K562 (cell line): ENCODE data around the gene GEMIN7. TPM values are rescaled to one million over a fixed set of nuclear protein-coding genes. Genes with fewer than 3 reads are reported as not detected.
"Not testable (repeated sequence)": the region's sequence is repeated elsewhere in the genome, so short reads cannot be mapped to it uniquely, and the experiment has no call there.

Source experiments
- ATAC-seq: fragments of 200-7000 bp; cut with Tn5 transposase; 3 replicates; pipeline ENCODE4 v1.9.1; 2020; ENCODE audit warnings: moderate library complexity
- BruUV-seq: library from RNA; stranded (reverse); fragments of 400-500 nt; replicated peaks from 2 replicates; lab custom pipeline; 2021; lab: Mats Ljungman, UMichigan
- CTCF ChIA-PET: fragments of 300-600 bp; formaldehyde crosslinking; extraction: SDS; loops from one replicate; lab custom pipeline; 2021; ENCODE audit warnings: low intra/inter-chr PET ratio; lab: Yijun Ruan, JAX
- POLR2A ChIA-PET: fragments of 300-600, 350-650 bp; sonication (Branson Sonifier 250); formaldehyde crosslinking; extraction: SDS; loops from one replicate; lab custom pipeline; 2021; ENCODE audit warnings: antibody characterized with exemption, inconsistent platforms; lab: Yijun Ruan, JAX
- DNase-seq, 4 experiments: peaks; one replicate each; pipeline versions ENCODE4 v3.0.0 to v3.0.0-alpha.2; 2011 to 2018; ENCODE audit warnings: low spot score in 3 of 4, mixed read lengths in 3 of 4; ENCODE audit errors: extremely low read depth in 1 of 4
- FAIRE-seq: peaks from 2 replicates; lab custom pipeline; 2011; peaks lifted over from hg19 to GRCh38; lab: Jason Lieb, UNC
- H2AFZ ChIP-seq: 2 replicates; pipeline ENCODE4 v1.6.0; 2011; ENCODE audit warnings: low read depth, low read length, control low read depth, inconsistent platforms
- H3K27ac ChIP-seq: fragments of 200-600 bp; 3 replicates; pipeline ENCODE4 v1.8.0; 2011; ENCODE audit warnings: low read depth, mild to moderate bottlenecking, control low read depth, inconsistent platforms, low read length, moderate library complexity, mixed read lengths; ENCODE audit errors: extremely low read depth
- H3K27me3 ChIP-seq, 2 experiments: fragments of 300-600 bp in 1 of 2; 2 replicates in 1 of 2; 3 replicates in 1 of 2; pipeline versions ENCODE4 v1.6.0 to v1.8.0; 2011; ENCODE audit warnings: inconsistent platforms in 2 of 2, low read length in 2 of 2, mild to moderate bottlenecking in 1 of 2, mixed read lengths in 1 of 2, moderate library complexity in 1 of 2; ENCODE audit not compliant: control insufficient read depth in 2 of 2, insufficient read depth in 2 of 2
- H3K36me3 ChIP-seq: fragments of 300-600 bp; 3 replicates; pipeline ENCODE4 v1.8.0; 2011; ENCODE audit warnings: mild to moderate bottlenecking, low read length, inconsistent platforms; ENCODE audit not compliant: control insufficient read depth, insufficient read depth
- H3K4me1 ChIP-seq, 2 experiments: fragments of 200-600 bp in 1 of 2; replicated peaks in 1 of 2; 2 replicates in 1 of 2; 3 replicates in 1 of 2; pipeline versions ENCODE4 v1.5.1 to v1.8.0; 2011; ENCODE audit warnings: inconsistent platforms in 2 of 2, low read length in 2 of 2, mild to moderate bottlenecking in 1 of 2, mixed read lengths in 1 of 2, moderate library complexity in 1 of 2; ENCODE audit not compliant: control insufficient read depth in 2 of 2, insufficient read depth in 2 of 2
- H3K4me2 ChIP-seq: 2 replicates; pipeline ENCODE4 v1.6.1; 2011; ENCODE audit warnings: low read length, control low read depth, inconsistent platforms, mixed read lengths; ENCODE audit not compliant: insufficient read depth
- H3K4me3 ChIP-seq: fragments of 200-600 bp; sonication (generic), shearing (Covaris generic); 2 replicates; pipeline ENCODE4 v1.5.1; 2016; ENCODE audit warnings: control low read depth, inconsistent platforms
- H3K79me2 ChIP-seq: fragments of 200-600 bp; 3 replicates; pipeline ENCODE4 v1.8.0; 2011; ENCODE audit warnings: low read length, inconsistent platforms; ENCODE audit not compliant: control insufficient read depth, insufficient read depth
- H3K9ac ChIP-seq, 2 experiments: 2 replicates each; pipeline versions ENCODE4 v1.6.0 to v1.6.1; 2011; ENCODE audit warnings: low read depth in 2 of 2, low read length in 2 of 2, control low read depth in 1 of 2, inconsistent platforms in 1 of 2, mild to moderate bottlenecking in 1 of 2, mixed read lengths in 1 of 2; ENCODE audit not compliant: insufficient read depth in 1 of 2
- H3K9me1 ChIP-seq: one replicate; pipeline ENCODE4 v1.6.0; 2011; ENCODE audit warnings: inconsistent platforms, mild to moderate bottlenecking, low read length, moderate library complexity; ENCODE audit not compliant: control insufficient read depth, insufficient read depth
- H3K9me3 ChIP-seq: replicated peaks from 2 replicates; pipeline ENCODE4 v1.5.1; 2011; ENCODE audit warnings: low read depth, low read length, inconsistent platforms; ENCODE audit not compliant: control insufficient read depth, insufficient read depth
- H4K20me1 ChIP-seq: replicated peaks from 2 replicates; pipeline ENCODE4 v1.6.1; 2011; ENCODE audit warnings: low read length, inconsistent platforms, mixed read lengths; ENCODE audit not compliant: control insufficient read depth, insufficient read depth
- FOXP4 ChIP-seq: sonication (generic); formaldehyde crosslinking; IDR thresholded peaks from 2 replicates; pipeline ENCODE4 v1.8.0; 2022; ENCODE audit warnings: mild to moderate bottlenecking, missing genetic modification reagents, borderline replicate concordance
- HEY1 ChIP-seq: fragments of 250-450 bp; sonication (Bioruptor Pico); IDR thresholded peaks from 2 replicates; pipeline ENCODE4 v1.5.0; 2020; ENCODE audit warnings: mild to moderate bottlenecking, moderate library complexity, borderline replicate concordance
- KLF10 ChIP-seq: fragments of 250-450 bp; sonication (Bioruptor Pico); IDR thresholded peaks from 2 replicates; pipeline ENCODE4 v1.6.1; 2021; ENCODE audit warnings: matching md5 sums
- KLF13 ChIP-seq: fragments of 450-650 bp; IDR thresholded peaks from 2 replicates; pipeline ENCODE4 v1.6.1; 2016; ENCODE audit warnings: missing genetic modification characterization, low read depth, mild to moderate bottlenecking, missing compliant biosample characterization, moderate library complexity, borderline replicate concordance
- ZNF407 ChIP-seq: fragments of 450-650 bp; IDR thresholded peaks from 2 replicates; pipeline ENCODE4 v1.6.1; 2016; ENCODE audit warnings: low read depth
- WGBS: fragments of 100-300 bp; shearing (Covaris generic); methylation state at CpG from one replicate; pipeline ENCODE4 v1.1.6; 2016; ENCODE audit warnings: low coverage, mixed read lengths; ENCODE audit not compliant: insufficient coverage; ENCODE audit errors: missing lambda C conversion rate; 5-methylcytosine and 5-hydroxymethylcytosine counted together
- in situ Hi-C: fragments of 300-500 bp; cut with MboI; formaldehyde crosslinking; loops from 4 replicates; pipeline ENCODE4 v1.15.0; 2018; ENCODE audit warnings: inconsistent platforms, mixed read lengths
- intact Hi-C: fragments of 100-400 bp; cut with micrococcal nuclease; formaldehyde crosslinking; loops from 2 replicates; pipeline ENCODE4 v1.14.2; 2022
- polyA plus RNA-seq, 8 experiments: library from polyadenylated mRNA; depleted of rRNA in 4 of 8; stranded (reverse) in 5 of 8; unstranded in 3 of 8; fragments of >200 nt; fragmentation: Nextera tagmentation in 2 of 8; fragmentation: Illumina TruSeq in 1 of 8; extraction: Ambion mirVana in 2 of 8; extraction: Trizol in 1 of 8; gene quantifications; 2 replicates each; pipeline versions ENCODE4 v1.2.1 to v1.2.3, GENCODE V29; 2011 to 2014; ENCODE audit warnings: inconsistent platforms in 1 of 8, missing spikeins in 1 of 8
- total RNA-seq, 7 experiments: library from RNA; depleted of rRNA in 6 of 7; stranded (reverse); fragments of >200 nt in 6 of 7; fragmentation: Illumina TruSeq in 2 of 7; extraction: Trizol in 2 of 7; gene quantifications; 2 replicates each; pipeline versions ENCODE4 v1.2.1 to v1.2.3, GENCODE V29; 2011 to 2021; ENCODE audit warnings: low replicate concordance in 1 of 7

The GEMIN7 gene
- total and polyA plus RNA-seq, 9 of the 15 experiments (the other 6 are each of a cell fraction or from before 2014, with no cell fraction given) = 23.1 to 124 (median 54.9) TPM

- TF ChIP-seq ZNF407 (no peak), HEY1 (CRISPR knock-in tag) (no peak), KLF10 (CRISPR knock-in tag) (no peak), KLF13 (no peak), FOXP4 (CRISPR knock-in tag) (no peak)
Observed at GRCh38 chr19:45118106-45118505, 39.0 kb downstream of the GEMIN7 start (continued).

- ATAC-seq, H3K9me3 ChIP-seq, BruUV-seq, H3K27me3 ChIP-seq, FAIRE-seq, H3K9me1 ChIP-seq, CTCF ChIA-PET, in situ Hi-C loops, H3K27ac ChIP-seq, H2AFZ ChIP-seq, DNase-seq, H3K9ac ChIP-seq, H3K4me2 ChIP-seq, intact Hi-C loops, H3K4me3 ChIP-seq: not testable (repeated sequence)
- H3K79me2 ChIP-seq = peaks cover 57% of the 10 kb centered on the region
- POLR2A ChIA-PET = interaction anchor here (0.6 to 1.9 kb wide), 5 partner anchors 21 to 173 kb away, joined by 3 to 14 read pairs (median 3); partner anchors contain the start of gene PPP1R37
- H3K36me3 ChIP-seq = peaks cover 14% of the 10 kb centered on the region; the same call in 2 of the 3 replicates
- H4K20me1 ChIP-seq = peaks cover 42% of the 10 kb centered on the region
- peaks cover 4 to 34% of the 10 kb centered on the region in 2 experiments; a peak in 4 of 5 replicates for H3K4me1 ChIP-seq
- 76% methylated on average over 15 of the region's 18 CpGs for WGBS
Observed at GRCh38 chr19:45118591-45119355, 39.7 kb downstream of the GEMIN7 start.
